Left hindlimb (tissue), 1 donor: Measurements from ENCODE around the gene INSIG1.

Source experiments
- DNase-seq: peaks from one replicate; pipeline ENCODE4 v3.0.0-alpha.2; 2018

Gene INSIG1

GRCh38 chr7:155297517-155298287 is at the start of gene INSIG1:
TSS of gene INSIG1 (plus strand) at chr7:155297878. CDS start at chr7:155298286, 408 bp downstream.
- peak; percentile 96 for DNase-seq

- DNase-seq, result no peak
These were observed 49.3 kb upstream of the INSIG1 start for GRCh38 chr7:155248366-155248756.

DNA sequence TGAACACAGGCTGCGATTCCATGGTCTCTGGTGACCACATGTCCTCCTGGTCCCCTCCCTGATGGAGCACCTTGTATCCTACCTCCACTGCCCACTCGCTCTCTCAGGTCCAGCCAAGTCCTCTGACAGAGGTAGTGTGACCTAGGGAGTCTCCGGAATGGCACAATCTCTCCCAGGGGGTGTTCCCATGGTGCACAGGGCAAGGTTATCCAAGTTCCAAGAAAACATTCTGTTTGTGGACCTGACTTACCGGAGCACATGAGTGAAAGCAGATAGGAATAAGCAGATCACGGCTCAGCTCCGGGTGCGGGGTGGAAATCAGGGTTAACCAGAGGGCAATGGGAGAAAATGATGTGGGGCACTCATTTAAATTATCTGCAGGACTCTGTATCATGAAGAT is 45.8 kb upstream of the INSIG1 start:
- DNase-seq, result no peak

DNA sequence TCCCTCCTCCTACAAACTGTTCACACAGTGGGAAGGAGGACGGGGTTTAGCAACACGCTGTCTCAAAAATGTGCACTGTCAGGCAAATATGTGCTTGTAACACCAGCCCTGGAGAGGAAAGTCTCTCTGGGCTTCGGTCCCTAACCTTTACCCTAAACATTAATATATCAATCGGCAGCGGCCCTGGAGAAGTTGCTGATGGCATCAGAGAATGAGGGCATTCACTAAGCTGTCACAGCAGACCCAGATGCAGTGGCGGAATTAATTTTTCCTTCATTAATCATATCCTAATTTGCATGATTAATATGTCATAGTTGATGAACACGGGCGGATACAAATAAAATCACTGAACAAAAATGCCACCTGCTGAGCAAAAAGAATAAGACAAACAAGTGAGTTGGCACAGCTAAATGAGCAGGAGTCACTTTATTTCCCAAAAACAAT is 45.2 kb upstream of the INSIG1 start:
- DNase-seq, result no peak

GRCh38 chr7:155252892-155253501 is 44.7 kb upstream of the INSIG1 start:
- no peak for DNase-seq

- no peak for DNase-seq
These were observed 43.7 kb upstream of the INSIG1 start for GRCh38 chr7:155254018-155254417.

DNA sequence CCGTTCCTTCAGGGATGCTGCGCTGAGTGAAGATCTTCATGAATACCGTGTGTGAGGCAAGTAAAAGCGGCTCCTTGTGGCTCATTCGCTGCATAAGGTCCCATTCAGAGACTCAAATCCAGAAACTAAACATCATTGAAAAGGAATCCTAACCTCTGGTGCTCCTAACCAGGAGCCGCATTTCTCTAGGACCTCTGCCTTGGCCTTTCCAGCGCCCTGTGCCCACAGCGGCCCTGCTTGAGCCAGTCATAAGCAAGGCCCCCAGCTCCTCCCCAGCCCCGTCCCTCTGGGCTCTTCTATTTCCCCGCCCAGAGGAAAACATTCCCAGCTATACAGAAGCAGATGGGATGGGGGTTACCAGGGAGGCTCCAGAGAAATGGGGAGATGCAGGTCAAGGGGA is 42.6 kb upstream of the INSIG1 start:
- no peak for DNase-seq

DNA sequence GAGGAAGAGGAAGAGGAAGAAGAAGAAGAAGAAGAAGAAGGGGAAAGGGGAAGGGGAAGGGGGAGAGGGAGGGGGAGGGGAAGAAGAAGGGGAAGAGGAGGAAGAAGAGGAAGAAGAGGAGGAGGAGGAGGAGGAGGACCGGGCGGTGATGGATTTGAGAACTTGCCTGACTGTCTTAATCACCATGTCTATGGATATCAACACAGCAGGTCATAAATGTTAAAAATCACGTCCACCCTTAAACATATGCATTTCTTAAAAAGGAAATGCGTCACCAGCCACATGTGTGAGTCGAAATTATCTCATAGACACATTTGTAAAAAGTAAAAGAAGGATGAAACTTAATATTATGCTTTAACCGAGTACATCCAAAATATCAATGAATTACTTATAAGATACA is 42.1 kb upstream of the INSIG1 start:
- DNase-seq, result no peak

- no peak for DNase-seq
These were observed 41.5 kb upstream of the INSIG1 start for GRCh38 chr7:155256081-155256760.

- no peak for DNase-seq
These were observed 40.8 kb upstream of the INSIG1 start for GRCh38 chr7:155256761-155257481.

DNA sequence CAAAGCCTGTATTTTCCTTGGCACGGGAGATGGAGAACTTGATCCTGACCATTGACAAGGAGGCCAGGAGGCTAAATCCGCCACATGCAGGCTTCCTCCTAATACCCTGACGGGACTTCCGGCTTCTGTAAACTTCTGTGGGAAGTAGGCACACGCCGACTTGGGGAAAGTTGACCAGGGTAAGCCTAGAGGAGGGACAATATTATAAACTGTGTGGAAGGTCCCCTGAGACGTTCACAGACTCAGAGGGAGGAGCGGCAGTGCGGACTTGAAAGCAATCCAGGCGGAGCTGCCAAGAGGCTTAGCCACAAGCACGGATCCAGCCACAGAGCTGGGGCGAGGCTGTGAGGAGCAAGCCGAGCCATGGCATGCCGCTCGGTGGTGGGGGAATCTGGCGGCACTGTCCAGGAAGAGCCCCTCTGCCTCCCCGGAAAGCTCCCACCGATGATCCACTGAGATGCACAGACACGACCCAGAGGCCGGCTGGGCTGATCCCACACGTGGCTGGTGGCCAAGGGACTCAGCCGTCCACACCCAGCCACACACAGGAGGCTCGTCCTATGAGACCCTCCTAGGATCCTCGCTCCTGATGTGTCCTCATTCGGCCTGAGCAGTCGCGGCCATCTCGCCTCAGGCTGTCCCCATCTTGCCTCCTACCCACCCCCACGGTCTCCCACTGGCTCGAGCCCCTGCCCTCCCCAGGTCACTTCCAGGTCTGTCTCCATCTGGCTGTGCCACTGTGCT is 40.0 kb upstream of the INSIG1 start:
- peak; percentile 82 for DNase-seq

DNA sequence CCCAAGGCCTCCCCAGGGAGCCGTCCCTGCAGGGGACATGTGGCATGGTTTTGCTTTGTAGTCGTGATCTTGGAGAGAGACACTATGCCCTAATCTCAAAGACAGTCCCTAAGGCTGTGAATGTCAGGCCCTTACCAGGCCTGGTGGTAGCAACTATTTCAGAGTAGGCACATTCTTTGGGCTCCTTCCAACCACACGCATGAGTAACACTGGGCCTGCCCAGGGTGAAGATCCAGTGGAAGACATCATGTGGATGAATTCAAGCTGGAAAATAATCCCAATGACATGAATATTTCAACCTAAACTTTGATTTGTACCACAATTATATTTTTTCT is 39.5 kb upstream of the INSIG1 start:
- peak; percentile 67 for DNase-seq

GRCh38 chr7:155259866-155260497 is 37.7 kb upstream of the INSIG1 start:
- DNase-seq, result no peak

DNA sequence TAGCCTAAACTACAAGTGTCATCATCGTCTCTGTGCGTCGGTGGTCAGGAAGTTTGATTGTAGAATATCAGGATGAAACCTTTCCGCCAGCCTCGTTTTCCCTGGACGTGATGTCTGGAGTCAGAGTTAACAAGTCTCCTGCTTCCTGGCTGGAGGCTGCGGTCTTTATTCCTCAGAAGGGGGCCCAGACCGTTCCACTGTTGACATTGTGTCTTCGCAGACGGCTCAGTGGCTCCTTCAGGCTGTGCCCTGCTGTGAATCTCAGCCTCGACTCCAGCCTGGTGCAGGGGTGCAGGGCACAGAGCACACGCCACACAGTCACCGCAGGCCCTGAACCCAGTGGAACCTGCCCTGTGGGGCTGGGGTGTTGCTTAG is 37.2 kb upstream of the INSIG1 start:
- no peak for DNase-seq

GRCh38 chr7:155261031-155261985 is 36.4 kb upstream of the INSIG1 start:
- DNase-seq, result no peak

- no peak for DNase-seq
These were observed 35.6 kb upstream of the INSIG1 start for GRCh38 chr7:155262031-155262430.

- no peak for DNase-seq
These were observed 34.6 kb upstream of the INSIG1 start for GRCh38 chr7:155263051-155263450.

DNA sequence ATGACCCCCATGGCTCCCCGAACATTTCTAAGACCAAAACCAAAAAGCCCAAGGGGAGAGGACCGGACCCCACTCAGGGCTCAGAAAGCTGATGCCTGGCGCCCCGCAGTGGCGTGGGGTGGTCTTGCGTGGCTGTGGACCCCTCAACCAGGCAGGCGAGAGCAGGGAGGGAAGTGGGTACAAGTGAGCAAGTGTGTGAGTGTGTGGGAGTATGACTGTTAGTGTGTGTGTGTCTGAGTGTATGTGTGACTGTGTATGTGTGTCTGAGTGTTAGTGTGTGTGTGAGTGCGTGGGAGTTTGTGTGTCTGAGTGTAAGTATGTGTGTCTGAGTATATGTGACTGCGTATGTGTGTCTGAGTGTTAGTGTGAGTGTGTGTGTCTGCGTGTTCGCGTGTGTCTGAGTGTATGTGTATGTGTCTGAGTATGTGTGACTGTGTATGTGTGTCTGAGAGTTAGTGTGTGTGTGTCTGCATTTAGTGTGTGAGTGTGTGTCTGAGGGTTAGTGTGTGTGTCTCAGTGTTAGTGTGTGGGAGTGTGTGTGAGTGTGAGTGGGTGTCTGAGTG is 34.0 kb upstream of the INSIG1 start:
- no peak for DNase-seq

DNA sequence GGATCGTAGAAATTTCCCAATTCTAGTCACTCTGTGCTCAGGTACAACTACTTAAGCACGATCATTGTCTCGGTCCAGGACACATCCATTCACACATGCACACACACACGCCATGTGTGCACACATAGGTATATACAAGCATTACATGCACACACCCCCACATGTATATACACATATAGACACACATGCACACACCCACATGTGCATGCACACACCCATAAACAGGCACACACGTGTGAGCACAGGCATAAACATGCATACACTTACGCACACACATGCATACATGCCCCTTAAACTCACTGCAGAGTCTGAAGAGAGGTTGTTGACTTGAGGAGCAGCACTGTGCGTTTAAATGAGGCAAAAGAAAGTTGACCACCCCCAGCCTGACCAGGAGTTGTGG is 32.5 kb upstream of the INSIG1 start:
- no peak for DNase-seq

- DNase-seq, result no peak
These were observed 31.7 kb upstream of the INSIG1 start for GRCh38 chr7:155265961-155266360.

DNA sequence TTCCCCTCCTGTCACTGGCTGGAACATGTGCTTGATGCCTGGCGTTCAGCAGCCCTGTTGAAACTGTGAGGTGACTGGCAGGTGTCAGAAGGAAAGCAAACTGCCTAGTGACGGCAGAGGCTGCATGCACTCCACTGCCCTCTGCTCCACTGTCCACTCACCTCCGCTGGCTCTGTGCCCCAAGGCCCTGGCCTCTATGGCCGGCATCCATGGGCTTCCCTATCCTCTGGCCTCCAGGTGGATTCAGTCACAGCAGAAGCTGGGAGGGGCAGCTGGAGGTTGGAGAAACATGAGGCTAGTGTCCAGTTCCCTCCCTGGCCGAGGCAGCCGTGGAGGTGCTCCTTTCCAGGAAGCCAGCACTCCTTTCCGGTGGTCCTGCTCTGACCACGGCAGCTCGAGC is 31.2 kb upstream of the INSIG1 start:
- DNase-seq, result no peak
